HG03135 (cell line): ENCODE results near the gene RIPK3.
"Not testable (repeated sequence)": the region's sequence is repeated elsewhere in the genome, so short reads cannot be mapped to it uniquely, and the experiment has no call there.

ENCODE experiments used
- ATAC-seq: cut with Tn5 transposase; IDR thresholded peaks from one replicate; pipeline ENCODE4 v1.9.1; 2021; ENCODE audit warnings: mild to moderate bottlenecking, moderate library complexity; ENCODE audit not compliant: unreplicated experiment

Gene RIPK3

DNA sequence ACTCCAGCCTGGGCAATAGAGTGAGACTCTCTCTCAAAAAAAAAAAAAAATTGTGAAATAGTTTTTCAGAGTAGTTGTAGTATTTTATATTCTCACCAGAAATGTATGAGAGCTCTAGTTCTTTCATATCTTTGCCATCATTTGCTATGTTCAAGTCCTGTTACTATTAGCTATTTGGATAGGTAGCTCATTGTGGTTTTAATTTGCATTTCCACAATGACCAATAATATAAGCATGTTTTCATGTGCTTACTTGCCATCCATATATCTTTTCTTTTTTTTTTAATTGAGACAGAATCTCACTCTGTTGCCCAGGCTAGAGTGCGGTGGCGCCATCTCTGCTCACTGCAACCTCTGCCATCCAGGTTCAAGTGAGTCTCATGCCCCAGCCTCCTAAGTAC is 8.4 kb upstream of the RIPK3 start:
- ATAC-seq = no peak

DNA sequence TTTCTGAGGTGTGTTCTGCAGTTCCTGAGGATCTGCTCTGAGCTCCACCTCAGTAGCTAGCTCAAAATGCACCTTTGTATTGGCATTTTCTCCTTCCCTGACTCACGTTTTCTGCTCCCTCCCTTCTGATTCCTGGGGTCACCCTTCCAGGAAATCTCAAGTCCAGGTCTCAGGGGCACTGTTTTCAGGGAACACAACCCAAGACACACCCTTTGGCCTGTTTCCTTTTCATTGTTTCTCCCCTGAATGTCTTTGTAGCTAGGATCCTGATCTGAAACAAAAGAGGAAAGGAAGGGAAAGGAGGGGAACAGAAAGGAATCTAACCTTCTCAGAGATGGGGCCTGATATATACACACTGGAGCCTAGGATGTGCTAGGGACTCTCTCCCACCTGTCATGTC is 7.3 kb upstream of the RIPK3 start:
- no peak for ATAC-seq

GRCh38 chr14:24343795-24344660 is 4.2 kb upstream of the RIPK3 start:
- no peak for ATAC-seq

DNA sequence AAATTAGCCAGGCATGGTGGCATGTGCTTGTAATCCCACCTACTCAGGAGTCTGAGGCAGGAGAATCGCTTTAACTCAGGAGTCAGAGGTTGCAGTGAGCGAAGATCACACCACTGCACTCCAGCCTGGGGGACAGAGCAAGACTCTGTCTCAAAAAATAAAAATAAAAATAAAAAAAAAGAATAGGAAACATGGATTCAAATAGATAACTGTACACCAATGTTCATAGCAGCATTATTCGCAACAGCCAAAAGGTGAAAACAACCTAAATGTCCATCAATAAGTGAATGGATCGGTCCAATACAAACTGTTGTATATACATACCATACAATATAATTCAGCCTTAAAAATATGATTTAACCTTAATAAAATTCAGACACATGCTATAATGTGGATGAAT is 3.1 kb upstream of the RIPK3 start:
- no peak for ATAC-seq

GRCh38 chr14:24340606-24341005 is 815 bp upstream of the RIPK3 start:
- ATAC-seq = no peak

DNA sequence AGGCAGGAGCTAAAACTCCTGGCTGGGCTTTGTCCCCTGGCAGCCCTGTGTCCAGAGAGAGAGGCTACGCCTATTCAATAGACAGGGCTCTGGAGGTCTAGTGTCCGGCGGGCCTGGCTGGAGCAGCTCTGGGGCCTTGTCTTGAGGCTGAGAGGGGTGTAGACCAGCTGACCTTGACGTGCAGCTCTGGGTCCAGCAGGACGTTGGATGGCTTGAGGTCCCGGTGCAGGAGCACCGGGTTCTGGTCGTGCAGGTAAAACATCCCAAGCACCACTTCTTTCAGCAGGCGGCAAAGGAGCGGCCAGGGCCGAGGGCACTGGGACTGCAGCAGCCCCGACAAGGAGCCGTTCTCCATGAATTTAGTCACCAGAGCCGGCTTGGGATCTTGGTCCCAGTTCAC is 948 bp downstream of the RIPK3 start:
- no peak for ATAC-seq

DNA sequence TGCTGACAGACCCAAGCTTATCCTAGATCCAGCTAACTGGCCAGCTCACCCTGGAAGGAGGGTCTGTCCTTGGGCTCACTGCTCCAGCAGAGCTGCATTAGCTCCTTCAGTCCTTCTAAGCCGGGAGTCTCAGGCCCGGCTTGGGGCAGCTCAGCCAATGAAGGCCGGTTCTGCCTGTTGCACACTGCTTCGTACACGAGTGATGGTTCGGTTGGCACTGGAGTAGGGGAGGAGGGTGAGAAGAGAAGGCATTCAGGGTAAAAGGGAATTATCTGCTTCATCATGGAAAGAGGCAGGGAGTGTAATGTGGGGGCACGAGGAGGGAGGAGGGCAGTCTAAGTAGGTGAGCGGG is 2.0 kb downstream of the RIPK3 start:
- ATAC-seq = no peak

- no peak for ATAC-seq
Measured at GRCh38 chr14:24337144-24337823, 2.5 kb downstream of the RIPK3 start.

DNA sequence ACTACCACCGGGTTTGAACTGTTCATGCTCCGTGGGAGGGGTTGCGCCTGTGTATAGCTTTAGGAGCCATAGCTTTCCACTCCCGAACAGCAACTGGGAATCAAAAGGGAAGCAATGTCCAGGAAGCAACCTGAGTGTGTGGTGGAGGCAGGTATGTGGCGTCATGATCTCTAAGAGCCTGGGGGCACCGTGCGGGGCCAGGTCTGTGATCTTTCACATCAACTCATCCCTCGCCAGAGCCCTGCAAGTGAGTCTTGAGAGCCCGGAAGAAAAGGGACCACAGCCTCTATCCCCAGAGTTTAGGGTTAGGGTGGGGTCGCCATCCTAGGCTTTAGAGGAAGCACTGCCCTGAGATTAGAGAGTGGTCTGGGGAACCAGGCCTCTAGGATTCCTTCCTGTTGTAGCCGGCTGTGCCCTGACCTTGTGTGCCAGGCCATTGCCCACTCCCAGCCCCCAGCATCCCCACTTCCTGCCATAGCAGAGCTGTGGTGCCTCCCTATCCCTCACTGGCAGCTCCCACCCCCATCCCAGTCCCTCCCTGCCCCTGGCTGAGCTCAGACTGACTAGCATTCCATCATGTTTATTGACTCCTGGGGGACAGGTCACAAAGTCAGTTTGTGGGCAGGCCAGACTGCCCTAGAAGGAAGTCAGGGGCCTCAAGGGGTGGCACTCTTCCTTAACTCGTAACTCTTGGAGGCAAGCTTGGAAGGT is 4.2 kb downstream of the RIPK3 start:
- ATAC-seq = no peak

DNA sequence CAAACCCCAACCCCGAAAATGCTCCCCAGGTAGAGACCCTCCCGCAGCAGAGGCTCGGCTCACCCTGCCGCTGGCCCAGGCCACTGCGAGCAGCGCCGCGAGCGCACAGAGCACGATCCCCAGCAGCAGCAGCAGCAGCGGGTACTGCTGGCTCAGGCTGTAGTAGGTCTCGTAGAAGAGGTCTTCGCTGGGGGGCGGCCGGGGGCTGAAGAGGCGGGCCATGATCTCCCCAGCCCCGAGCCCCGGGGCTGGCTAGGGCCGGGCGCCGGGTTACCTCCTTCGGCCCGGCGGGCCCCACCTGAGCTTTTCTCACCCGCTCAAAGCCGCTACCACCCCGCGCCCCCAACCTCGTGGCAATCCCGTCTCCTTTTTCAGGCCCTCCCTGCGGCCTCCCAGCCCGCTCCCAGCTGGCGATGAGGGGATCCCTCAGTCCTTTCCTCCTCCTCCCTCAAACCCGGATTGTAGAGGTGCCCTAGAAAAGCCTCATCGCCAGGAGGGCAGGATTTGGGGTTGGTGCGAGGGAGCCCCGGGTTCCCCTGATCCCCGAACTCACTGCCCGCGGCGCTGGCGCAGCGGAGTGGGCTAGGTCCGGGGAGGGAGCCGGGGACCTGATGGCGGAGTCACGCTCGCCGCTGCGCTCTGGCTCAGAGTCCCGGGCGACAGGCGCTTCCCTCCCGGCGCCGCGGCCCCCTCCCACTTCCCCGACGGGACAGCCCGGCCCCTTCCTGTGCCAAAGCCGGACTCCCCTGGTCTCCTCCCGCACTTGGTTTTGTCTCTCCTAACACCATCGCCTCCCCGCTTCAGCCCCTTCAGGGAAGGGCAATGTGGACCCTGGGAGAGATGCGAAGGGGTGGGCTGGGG is 5.1 kb downstream of the RIPK3 start, which contains the start of gene ADCY4:
ADCY4 (minus strand) TSS at position 641 of the 861 bp plus-strand sequence; CDS start at position 222, 419 bp downstream.
- ATAC-seq = no peak

- ATAC-seq = peak; percentile 86
Measured at GRCh38 chr14:24332268-24332993, 7.4 kb downstream of the RIPK3 start.

GRCh38 chr14:24331731-24332267 is 8.0 kb downstream of the RIPK3 start:
- no peak for ATAC-seq

DNA sequence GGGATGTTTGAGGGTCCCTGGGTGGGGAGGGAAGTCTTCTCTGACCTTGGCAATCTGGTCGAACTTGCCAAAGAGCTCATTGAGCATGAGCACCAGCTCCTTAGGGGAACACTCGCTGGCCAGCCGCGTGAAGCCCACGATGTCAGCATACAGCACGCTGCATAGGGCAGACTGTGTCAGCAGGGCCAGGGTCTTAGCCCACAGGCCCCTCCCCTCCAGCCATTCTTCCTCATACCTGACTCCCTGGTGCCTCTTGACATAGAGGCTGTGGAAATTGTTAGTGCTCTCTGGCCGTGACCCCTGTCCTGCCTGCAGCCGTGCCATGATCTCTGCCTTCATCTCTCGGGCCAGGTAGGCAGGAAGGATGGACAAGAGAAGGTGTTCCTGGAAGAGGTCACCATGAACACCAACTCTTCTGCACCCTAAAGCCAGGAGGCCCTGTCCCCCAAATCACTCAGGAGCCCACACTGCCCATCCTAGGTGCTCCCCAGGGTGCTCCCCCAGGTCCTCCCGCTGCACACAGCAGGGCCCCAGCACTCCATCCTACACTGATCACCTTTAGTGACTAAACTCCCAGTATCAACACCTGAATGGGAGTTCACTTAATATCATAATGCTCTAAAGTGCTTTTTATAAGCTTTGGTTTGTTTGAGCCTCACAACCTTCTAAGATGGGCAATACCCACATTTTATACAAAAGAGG is 8.7 kb downstream of the RIPK3 start:
- no peak for ATAC-seq

GRCh38 chr14:24329736-24330135 is 10.1 kb downstream of the RIPK3 start:
- ATAC-seq = no peak

DNA sequence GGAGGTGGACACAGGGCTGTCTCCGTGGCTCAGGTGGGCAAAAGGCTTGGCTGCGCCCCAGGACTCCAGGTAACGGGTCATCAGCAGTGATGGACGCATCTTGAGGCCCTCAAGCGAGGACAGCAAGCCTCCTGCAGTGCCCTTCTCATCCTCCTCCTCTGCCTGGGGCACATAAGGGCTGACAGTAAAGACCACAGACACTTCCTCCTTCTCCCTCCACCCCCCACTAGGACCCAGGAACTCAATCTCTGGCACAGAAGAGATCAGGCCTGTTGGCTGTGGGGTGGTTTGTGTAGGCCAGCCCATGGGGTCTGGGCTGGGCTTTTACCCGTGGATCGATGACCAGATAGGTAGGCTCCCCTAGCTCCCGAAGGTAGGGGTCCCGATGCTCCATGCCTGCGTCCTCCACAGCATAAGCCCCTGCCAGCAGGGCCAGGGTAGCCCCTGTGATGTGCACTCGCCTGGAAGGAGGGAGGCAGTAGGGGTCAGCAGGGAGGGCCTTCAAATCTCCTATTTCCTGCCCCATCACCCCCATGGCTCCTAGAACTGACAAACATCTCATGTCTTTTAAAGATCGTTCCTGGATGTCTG is 10.6 kb downstream of the RIPK3 start:
- no peak for ATAC-seq

DNA sequence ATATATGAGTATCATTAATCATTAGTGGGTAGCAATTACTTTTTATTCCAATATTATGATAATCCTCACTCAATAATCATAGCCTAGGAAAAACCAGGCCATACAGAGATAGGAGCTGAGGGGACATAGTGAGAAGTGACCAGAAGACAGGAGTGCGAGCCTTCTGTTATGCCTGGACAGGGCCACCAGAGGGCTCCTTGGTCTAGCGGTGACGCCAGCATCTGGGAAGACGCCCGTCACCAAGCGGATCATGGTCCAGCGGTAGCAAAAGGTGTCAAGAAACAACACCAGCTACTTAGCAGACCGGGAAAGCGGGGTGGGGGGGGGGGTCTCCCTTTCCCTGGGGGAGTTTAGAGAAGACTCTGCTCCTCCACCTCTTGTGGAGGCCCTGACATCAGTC is 11.9 kb downstream of the RIPK3 start:
- ATAC-seq = not testable (repeated sequence)

DNA sequence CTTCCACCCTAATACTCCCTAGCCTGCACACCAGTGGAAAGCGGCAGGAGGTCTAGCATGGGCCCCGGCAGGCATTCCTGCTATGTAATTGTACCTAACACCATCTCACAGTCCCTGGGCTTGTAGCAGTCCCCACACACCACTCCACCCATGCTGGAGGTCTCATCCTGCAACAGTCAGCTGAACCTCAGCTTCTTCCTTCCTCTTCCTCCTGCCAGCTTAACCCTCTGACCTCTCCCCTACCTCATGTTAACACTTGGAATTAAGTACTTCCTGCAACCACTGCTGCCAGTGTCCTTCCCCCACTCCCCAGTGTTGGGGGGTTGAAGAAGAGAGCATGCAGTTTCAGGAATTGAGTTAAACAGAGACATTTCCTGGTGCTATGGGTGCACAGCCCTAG is 12.5 kb downstream of the RIPK3 start:
- no peak for ATAC-seq

DNA sequence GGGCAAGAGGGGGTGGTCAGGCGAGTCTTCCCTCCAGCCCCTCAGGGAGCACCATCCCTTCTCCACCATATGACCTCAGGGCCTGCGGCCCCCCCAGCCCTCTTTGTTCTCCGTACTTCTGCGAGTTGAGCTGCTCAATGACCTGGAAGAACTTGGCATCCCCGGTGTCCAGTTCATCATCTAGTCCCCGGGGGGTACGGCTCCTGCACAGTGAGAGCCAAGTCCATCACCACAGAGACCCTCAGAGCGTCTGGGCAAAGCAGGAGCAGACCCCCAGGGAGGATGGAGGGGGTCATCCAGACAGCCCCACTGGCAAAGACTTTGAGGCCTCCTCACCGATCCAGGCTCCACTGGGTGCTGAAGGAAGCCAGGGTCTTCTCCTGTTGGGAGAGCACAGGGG is 13.8 kb downstream of the RIPK3 start:
- no peak for ATAC-seq

DNA sequence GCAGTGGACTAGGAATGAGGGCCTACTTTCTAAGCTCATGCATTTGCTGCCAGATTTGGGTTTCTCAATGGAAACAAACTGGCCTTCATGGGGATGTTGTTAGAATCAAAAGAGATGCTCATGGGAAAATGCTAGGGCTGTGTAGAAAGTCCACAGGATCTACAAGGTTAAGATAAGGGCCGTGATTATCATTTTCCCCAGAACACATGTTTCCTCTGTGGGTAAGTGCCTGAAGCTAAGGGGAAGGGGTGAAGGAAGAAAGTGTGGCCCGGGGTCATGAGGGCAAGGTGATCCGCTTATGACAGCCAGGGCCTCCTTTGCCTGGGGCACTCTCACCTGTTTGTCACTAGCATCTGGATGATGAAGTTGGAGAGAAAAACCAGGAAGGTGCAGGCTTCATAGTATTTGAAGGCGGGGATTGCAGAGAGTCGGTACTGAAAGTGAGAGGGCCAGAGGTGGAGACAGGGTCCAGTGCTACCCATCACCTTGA is 14.7 kb downstream of the RIPK3 start:
- no peak for ATAC-seq
